Heart left ventricle (tissue), 13 donors: Measurements from ENCODE around the gene TEAD1.

Experiments
- POLR2A ChIP-seq, 2 donors: fragments of 450-650 bp; IDR thresholded peaks; one replicate each; pipeline ENCODE4 v1.6.1; 2017; ENCODE audit warnings: antibody characterized with exemption in 2 of 2, mild to moderate bottlenecking in 2 of 2, moderate library complexity in 2 of 2
- TF ChIP-seq, protein P1 (sequence below), 12 donors: fragments of 200-600 bp; sonication (generic) in 4 of 12; IDR thresholded peaks; one replicate each; pipeline versions ENCODE4 v1.5.0 to v1.8.0; 2018 to 2022; ENCODE audit warnings: antibody characterized with exemption in 12 of 12, mild to moderate bottlenecking in 5 of 12
- donor health status: ischemic (EF 13 %, LVEDD 7.1; RV severe dilation, severe dysfunction).
- donor health status: DM: no; HTN: yes; CAD: no.
- donor health status: DM: no; HTN: no; CAD: no.
- donor health status: ischemic (EF 25% LVEDD 6.9; RV normal size, moderate dysfunction).
- donor health status: ischemic (EF 25% LVEDD 5.7; RV mildly dilated, moderate dysfunction).
- donor health status: ischemic (EF 35%, LVEDD 5.7; RV mildly dilated, moderate dysfunction).
- donor health status: nonischemic (EF 11% LVEDD 7.7; RV severe dilation, severe dysfunction).
- donor health status: DM: yes; HTN: yes; CAD: no.
- donor health status: PGD.
- donor health status: ischemic (EF 29% LVEDD 5.4; RV normal size, mild dysfunction).
- donor health status: nonischemic (EF 23%, LVEDD 6.1; RV moderate dilation, normal function).

DNA sequence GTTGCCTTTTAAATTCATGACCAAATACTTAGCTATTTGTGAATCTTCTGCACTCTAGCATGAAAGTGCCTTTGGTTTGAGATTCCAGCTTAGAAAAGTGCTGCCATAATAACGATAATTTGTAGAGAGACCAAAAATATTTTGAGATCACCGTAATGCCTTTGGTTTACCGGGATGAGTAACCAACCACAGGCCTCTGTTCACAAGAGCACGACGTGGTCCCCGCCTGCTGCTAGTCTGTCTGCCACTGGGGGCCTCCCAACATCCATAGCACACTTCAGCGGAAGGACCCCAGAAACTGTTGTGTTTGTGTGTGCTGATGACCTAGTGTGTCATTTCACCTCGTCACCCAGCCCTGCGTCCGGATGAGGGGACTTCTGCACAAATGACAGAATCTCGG, 267.9 kb downstream of the TEAD1 start:
- TF ChIP-seq, protein P1, sequence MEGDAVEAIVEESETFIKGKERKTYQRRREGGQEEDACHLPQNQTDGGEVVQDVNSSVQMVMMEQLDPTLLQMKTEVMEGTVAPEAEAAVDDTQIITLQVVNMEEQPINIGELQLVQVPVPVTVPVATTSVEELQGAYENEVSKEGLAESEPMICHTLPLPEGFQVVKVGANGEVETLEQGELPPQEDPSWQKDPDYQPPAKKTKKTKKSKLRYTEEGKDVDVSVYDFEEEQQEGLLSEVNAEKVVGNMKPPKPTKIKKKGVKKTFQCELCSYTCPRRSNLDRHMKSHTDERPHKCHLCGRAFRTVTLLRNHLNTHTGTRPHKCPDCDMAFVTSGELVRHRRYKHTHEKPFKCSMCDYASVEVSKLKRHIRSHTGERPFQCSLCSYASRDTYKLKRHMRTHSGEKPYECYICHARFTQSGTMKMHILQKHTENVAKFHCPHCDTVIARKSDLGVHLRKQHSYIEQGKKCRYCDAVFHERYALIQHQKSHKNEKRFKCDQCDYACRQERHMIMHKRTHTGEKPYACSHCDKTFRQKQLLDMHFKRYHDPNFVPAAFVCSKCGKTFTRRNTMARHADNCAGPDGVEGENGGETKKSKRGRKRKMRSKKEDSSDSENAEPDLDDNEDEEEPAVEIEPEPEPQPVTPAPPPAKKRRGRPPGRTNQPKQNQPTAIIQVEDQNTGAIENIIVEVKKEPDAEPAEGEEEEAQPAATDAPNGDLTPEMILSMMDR (IDR thresholded peaks at IDR 0.05), result no peak
- no peak for TF ChIP-seq POLR2A (IDR thresholded peaks at IDR 0.05)
